Measurements from ENCODE around the gene GSTA4. TPM values are rescaled to one million over a fixed set of nuclear protein-coding genes. Genes with fewer than 3 reads are reported as not detected.

The GSTA4 gene
- total RNA-seq, 1 donor from 2014 or later = 9.4 TPM

DNA sequence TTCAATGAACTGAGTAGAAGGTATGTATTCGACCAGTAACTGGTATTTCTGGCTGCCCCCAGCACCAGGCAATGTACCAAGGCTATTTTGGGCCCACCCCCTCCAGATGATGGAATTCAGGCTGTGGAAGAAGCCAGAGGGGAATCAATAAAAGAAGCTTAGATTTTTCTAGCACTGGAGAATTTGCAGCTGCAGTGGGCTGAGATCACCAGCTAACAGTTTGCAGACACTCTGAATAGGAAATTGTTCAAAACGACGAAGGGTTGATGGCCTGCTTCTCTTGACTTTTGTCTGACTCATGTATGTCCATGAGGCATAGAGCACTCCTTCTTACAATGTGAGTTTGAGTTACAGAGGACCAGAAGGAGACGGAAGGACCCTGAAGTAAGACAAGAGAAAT lies 37.8 kb upstream of the GSTA4 start:
- H3K4me3 ChIP-seq = no peak overlapping the region
- no peaks in the 10 kb centered on the region for H3K27me3 ChIP-seq (ENCODE audit: low read depth)
- H3K27ac ChIP-seq (replicated peaks) = peak overlapping the region; percentile 10
- intact Hi-C loops (cut with micrococcal nuclease) = no loop called here
- TF ChIP-seq, protein P1, sequence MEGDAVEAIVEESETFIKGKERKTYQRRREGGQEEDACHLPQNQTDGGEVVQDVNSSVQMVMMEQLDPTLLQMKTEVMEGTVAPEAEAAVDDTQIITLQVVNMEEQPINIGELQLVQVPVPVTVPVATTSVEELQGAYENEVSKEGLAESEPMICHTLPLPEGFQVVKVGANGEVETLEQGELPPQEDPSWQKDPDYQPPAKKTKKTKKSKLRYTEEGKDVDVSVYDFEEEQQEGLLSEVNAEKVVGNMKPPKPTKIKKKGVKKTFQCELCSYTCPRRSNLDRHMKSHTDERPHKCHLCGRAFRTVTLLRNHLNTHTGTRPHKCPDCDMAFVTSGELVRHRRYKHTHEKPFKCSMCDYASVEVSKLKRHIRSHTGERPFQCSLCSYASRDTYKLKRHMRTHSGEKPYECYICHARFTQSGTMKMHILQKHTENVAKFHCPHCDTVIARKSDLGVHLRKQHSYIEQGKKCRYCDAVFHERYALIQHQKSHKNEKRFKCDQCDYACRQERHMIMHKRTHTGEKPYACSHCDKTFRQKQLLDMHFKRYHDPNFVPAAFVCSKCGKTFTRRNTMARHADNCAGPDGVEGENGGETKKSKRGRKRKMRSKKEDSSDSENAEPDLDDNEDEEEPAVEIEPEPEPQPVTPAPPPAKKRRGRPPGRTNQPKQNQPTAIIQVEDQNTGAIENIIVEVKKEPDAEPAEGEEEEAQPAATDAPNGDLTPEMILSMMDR (IDR thresholded peaks at IDR 0.05; ENCODE audit: borderline replicate concordance) = no peak
- H3K36me3 ChIP-seq = peaks cover 68% of the 10 kb centered on the region
- peaks cover 50% of the 10 kb centered on the region for H3K4me1 ChIP-seq
- no peak for DNase-seq
- H3K9me3 ChIP-seq (replicated peaks) = no peaks in the 10 kb centered on the region

DNA sequence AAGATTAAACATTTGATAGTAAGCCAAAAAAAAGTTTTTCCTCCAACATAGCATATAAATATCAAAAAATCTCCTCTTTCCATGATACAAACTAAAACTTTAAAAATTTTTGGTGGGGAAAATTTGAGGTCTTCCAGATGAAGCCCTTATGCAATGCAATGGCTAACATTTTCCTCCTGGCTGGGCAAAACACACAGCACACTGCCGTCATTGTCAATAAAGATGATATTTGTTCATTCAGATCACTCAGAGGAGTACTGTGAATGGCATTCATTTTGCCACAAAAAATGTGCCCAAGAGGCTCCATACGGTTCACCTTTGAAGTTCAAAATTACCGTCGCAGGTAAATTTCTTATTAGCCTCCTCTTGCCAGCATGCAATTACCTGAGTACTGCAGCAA lies 36.2 kb upstream of the GSTA4 start:
- intact Hi-C loops (cut with micrococcal nuclease) = no loop called here
- no peak overlapping the region for H3K27ac ChIP-seq (replicated peaks)
- H3K36me3 ChIP-seq = peaks cover 72% of the 10 kb centered on the region
- TF ChIP-seq, protein P1 (IDR thresholded peaks at IDR 0.05; ENCODE audit: borderline replicate concordance) = no peak
- H3K27me3 ChIP-seq (ENCODE audit: low read depth) = no peaks in the 10 kb centered on the region
- no peak for DNase-seq
- H3K4me1 ChIP-seq = peaks cover 54% of the 10 kb centered on the region
- H3K9me3 ChIP-seq (replicated peaks) = no peaks in the 10 kb centered on the region
- H3K4me3 ChIP-seq = no peak overlapping the region

- no peak for DNase-seq
- TF ChIP-seq, protein P1 (IDR thresholded peaks at IDR 0.05; ENCODE audit: borderline replicate concordance) = no peak
- no peak overlapping the region for H3K4me3 ChIP-seq
- H3K27ac ChIP-seq (replicated peaks) = no peak overlapping the region
- H3K9me3 ChIP-seq (replicated peaks) = no peaks in the 10 kb centered on the region
- intact Hi-C loops (cut with micrococcal nuclease) = no loop called here
- H3K4me1 ChIP-seq = peaks cover 39% of the 10 kb centered on the region
- H3K27me3 ChIP-seq (ENCODE audit: low read depth) = no peaks in the 10 kb centered on the region
- peaks cover 72% of the 10 kb centered on the region for H3K36me3 ChIP-seq
Measured at GRCh38 chr6:53029761-53030160, 34.7 kb upstream of the GSTA4 start.

- no peaks in the 10 kb centered on the region for H3K27me3 ChIP-seq (ENCODE audit: low read depth)
- no peak for DNase-seq
- intact Hi-C loops (cut with micrococcal nuclease) = no loop called here
- H3K4me3 ChIP-seq = no peak overlapping the region
- peaks cover 34% of the 10 kb centered on the region for H3K4me1 ChIP-seq
- H3K9me3 ChIP-seq (replicated peaks) = no peaks in the 10 kb centered on the region
- H3K27ac ChIP-seq (replicated peaks) = no peak overlapping the region
- H3K36me3 ChIP-seq = peaks cover 68% of the 10 kb centered on the region
- TF ChIP-seq, protein P1 (IDR thresholded peaks at IDR 0.05; ENCODE audit: borderline replicate concordance) = no peak
Measured at GRCh38 chr6:53029257-53029656, 34.2 kb upstream of the GSTA4 start.

DNA sequence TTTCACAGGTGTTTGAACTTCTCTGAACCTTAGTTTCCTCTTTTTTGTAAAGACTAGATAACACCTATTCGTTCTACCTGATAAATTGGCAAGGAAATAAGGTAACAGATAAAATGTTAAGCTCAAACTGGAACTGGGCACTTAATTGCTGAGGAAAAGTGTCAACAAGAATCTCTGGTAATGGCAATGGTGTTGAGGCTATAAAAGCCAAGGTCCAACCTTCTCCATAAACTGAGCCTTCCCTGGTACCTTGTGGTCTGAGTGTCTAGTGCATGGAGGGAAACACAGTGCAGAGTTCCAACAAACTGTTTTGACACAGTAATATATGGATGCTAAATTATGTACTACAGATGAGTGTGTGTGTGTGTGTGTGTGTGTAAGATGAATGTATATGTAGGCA lies 33.4 kb upstream of the GSTA4 start:
- no peaks in the 10 kb centered on the region for H3K27me3 ChIP-seq (ENCODE audit: low read depth)
- no peak for DNase-seq
- intact Hi-C loops (cut with micrococcal nuclease) = no loop called here
- peaks cover 26% of the 10 kb centered on the region for H3K4me1 ChIP-seq
- TF ChIP-seq, protein P1 (IDR thresholded peaks at IDR 0.05; ENCODE audit: borderline replicate concordance) = no peak
- no peak overlapping the region for H3K4me3 ChIP-seq
- H3K27ac ChIP-seq (replicated peaks) = no peak overlapping the region
- no peaks in the 10 kb centered on the region for H3K9me3 ChIP-seq (replicated peaks)
- peaks cover 68% of the 10 kb centered on the region for H3K36me3 ChIP-seq

Measured in left ventricle myocardium inferior (tissue), 1 donor.